ENCODE data around the gene EML6. TPM values are rescaled to one million over a fixed set of nuclear protein-coding genes. Genes with fewer than 3 reads are reported as not detected.

EML6 gene
- total and polyA plus RNA-seq, 4 donors, result 0.95 to 2.7 (median 2.6) TPM; not detected in 1

DNA sequence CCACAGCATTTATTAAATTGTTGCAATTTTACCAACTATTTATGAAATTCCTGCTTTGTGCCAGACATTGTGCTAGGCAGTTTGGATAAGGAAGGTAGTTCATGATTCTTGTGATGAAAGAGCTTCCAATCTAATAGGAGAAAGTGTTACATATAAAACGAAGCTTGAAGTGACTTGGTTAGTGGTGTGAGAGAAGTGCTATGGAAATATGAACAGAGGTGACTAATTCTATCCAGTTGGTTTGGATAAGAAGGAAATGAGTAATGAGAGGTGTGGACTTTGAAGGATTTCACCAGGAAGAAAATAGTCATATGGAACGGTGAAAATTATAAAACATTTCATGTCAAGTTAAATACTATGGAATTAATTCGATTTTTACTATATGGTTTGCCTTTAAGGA is 48.6 kb downstream of the EML6 start:
- 72 to 76% methylated on average over 3 of the region's 3 CpGs for whole genome bisulfite sequencing, 2 donors
- no peaks in the 10 kb centered on the region for H3K27me3 ChIP-seq (ENCODE audit: control insufficient read depth in 1 of 2, insufficient read depth in 2 of 2, low read length in 1 of 2)
- no peak overlapping the region for H3K4me3 ChIP-seq (ENCODE audit: low read length in 2 of 2)
- H3K27ac ChIP-seq (ENCODE audit: low read depth in 1 of 2, low read length in 2 of 2), result no peak overlapping the region
- no peaks in the 10 kb centered on the region for H3K36me3 ChIP-seq (ENCODE audit: control insufficient read depth in 1 of 2, insufficient read depth in 2 of 2, low read length in 1 of 2)
- intact Hi-C loops (cut with DNase I), result no loop called here
- ATAC-seq (ENCODE audit: low FRiP score), result no peak
- no peaks in the 10 kb centered on the region for H3K4me1 ChIP-seq (ENCODE audit: control insufficient read depth in 1 of 2, insufficient read depth in 2 of 2, low read length in 2 of 2)
- no peak for DNase-seq
- peaks cover 4% of the 10 kb centered on the region for H3K9me3 ChIP-seq (ENCODE audit: control insufficient read depth, low read length)

DNA sequence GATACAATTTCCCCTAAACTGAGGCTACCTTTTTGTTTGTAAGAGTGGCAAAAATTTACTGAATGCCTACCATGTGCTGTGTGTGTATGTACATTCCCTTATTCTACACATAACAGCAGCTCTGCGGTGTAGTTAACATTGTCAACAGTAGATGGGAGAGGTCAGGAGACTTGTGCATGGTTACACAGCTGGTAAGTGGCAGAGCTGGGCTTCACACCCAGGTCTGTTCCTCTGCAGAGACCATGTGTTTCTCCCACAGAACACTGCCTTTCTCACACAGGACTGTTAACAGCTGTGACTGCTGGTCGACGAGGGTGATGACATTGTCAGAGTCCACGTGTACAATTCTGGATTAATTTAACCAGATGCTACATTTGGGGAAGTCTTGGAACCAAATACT is 49.1 kb downstream of the EML6 start:
- no peak for ATAC-seq (ENCODE audit: low FRiP score)
- no peak overlapping the region for H3K4me3 ChIP-seq (ENCODE audit: low read length in 2 of 2)
- no peak overlapping the region for H3K27ac ChIP-seq (ENCODE audit: low read depth in 1 of 2, low read length in 2 of 2)
- 57 to 75% methylated on average over 4 of the region's 4 CpGs for WGBS, 2 donors
- no peak for DNase-seq
- intact Hi-C loops (cut with DNase I), result no loop called here
- no peaks in the 10 kb centered on the region for H3K27me3 ChIP-seq (ENCODE audit: control insufficient read depth in 1 of 2, insufficient read depth in 2 of 2, low read length in 1 of 2)
- no peaks in the 10 kb centered on the region for H3K4me1 ChIP-seq (ENCODE audit: control insufficient read depth in 1 of 2, insufficient read depth in 2 of 2, low read length in 2 of 2)
- peaks cover 4% of the 10 kb centered on the region for H3K9me3 ChIP-seq (ENCODE audit: control insufficient read depth, low read length)
- H3K36me3 ChIP-seq (ENCODE audit: control insufficient read depth in 1 of 2, insufficient read depth in 2 of 2, low read length in 1 of 2), result no peaks in the 10 kb centered on the region

DNA sequence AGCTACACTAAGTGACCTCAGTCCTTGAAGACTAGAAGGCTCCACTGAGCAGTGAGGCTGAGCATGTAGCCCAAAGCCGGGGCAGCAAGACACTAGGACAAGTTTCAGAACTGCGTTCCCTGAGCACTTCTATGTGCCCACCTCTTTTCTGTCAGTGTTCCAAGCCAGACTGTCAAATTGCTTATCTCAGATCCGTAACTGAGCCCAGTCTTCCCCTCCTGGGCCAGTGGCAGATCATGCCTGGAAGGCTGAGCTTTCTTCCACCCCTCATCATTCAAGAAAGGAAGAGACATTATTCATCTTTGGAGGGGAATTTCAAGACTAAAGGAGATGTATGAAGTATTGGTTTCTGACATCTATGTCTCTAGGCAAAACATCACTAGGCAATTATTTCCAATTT is 49.8 kb downstream of the EML6 start:
- peaks cover 4% of the 10 kb centered on the region for H3K9me3 ChIP-seq (ENCODE audit: control insufficient read depth, low read length)
- intact Hi-C loops (cut with DNase I), result no loop called here
- no peak overlapping the region for H3K27ac ChIP-seq (ENCODE audit: low read depth in 1 of 2, low read length in 2 of 2)
- H3K4me1 ChIP-seq (ENCODE audit: control insufficient read depth in 1 of 2, insufficient read depth in 2 of 2, low read length in 2 of 2), result no peaks in the 10 kb centered on the region
- ATAC-seq (ENCODE audit: low FRiP score) (no peak), DNase-seq (no peak)
- H3K4me3 ChIP-seq (ENCODE audit: low read length in 2 of 2), result no peak overlapping the region
- no peaks in the 10 kb centered on the region for H3K27me3 ChIP-seq (ENCODE audit: control insufficient read depth in 1 of 2, insufficient read depth in 2 of 2, low read length in 1 of 2)
- 79 to 84% methylated on average over 3 of the region's 3 CpGs for WGBS, 2 donors
- no peaks in the 10 kb centered on the region for H3K36me3 ChIP-seq (ENCODE audit: control insufficient read depth in 1 of 2, insufficient read depth in 2 of 2, low read length in 1 of 2)

DNA sequence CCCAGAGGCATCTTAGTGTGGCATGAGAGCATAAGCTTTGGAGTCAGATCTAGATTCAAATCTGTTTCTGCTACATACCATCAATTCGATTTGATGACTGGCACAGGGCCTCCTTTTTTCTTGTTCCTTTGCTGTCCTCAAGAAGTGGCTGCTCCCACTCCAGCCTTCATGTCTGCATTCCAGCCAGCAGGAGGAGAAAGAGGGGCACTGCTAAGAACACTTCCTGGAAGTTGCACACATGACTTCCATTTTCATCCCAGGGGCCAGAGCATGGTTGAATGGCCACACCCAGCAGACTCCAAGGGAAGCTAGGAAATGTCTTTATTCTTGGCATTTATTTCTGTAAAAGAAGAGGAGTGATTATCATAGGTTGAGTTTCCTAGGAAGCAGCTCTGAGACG is 50.4 kb downstream of the EML6 start:
- Histone ChIP-seq H3K4me1 (ENCODE audit: control insufficient read depth in 1 of 2, insufficient read depth in 2 of 2, low read length in 2 of 2) (no peaks in the 10 kb centered on the region), H3K36me3 (ENCODE audit: control insufficient read depth in 1 of 2, insufficient read depth in 2 of 2, low read length in 1 of 2) (no peaks in the 10 kb centered on the region), H3K27ac (ENCODE audit: low read depth in 1 of 2, low read length in 2 of 2) (no peak overlapping the region), H3K4me3 (ENCODE audit: low read length in 2 of 2) (no peak overlapping the region), H3K27me3 (ENCODE audit: control insufficient read depth in 1 of 2, insufficient read depth in 2 of 2, low read length in 1 of 2) (no peaks in the 10 kb centered on the region), H3K9me3 (ENCODE audit: control insufficient read depth, low read length) (peaks cover 4% of the 10 kb centered on the region)
- 87% methylated on average over 2 of the region's 2 CpGs for WGBS, 2 donors
- intact Hi-C loops (cut with DNase I), result no loop called here
- DNase-seq (no peak), ATAC-seq (ENCODE audit: low FRiP score) (no peak)

DNA sequence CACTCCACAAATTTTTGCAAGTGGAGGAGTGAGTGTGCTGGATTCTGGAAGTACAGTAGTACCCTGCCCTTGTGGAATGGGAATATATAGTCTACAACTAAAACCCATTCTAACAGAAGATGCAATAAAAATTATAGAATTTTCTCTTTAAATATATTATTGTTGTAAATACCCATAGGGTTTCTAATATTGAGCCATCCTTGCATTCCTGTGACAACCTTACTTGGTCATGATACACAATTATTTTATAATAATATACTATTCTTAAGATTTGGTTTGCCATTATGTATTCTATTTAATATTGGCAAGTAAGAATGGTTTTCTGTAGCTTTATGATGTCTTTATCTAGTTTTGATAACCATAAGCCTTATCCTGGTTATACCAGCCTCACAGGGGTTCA is 52.2 kb downstream of the EML6 start:
- Histone ChIP-seq H3K4me1 (ENCODE audit: control insufficient read depth in 1 of 2, insufficient read depth in 2 of 2, low read length in 2 of 2) (no peaks in the 10 kb centered on the region), H3K27me3 (ENCODE audit: control insufficient read depth in 1 of 2, insufficient read depth in 2 of 2, low read length in 1 of 2) (no peaks in the 10 kb centered on the region), H3K27ac (ENCODE audit: low read depth in 1 of 2, low read length in 2 of 2) (no peak overlapping the region), H3K9me3 (ENCODE audit: control insufficient read depth, low read length) (peaks cover 4% of the 10 kb centered on the region), H3K4me3 (ENCODE audit: low read length in 2 of 2) (no peak overlapping the region), H3K36me3 (ENCODE audit: control insufficient read depth in 1 of 2, insufficient read depth in 2 of 2, low read length in 1 of 2) (no peaks in the 10 kb centered on the region)
- no peak for ATAC-seq (ENCODE audit: low FRiP score)
- intact Hi-C loops (cut with DNase I), result no loop called here
- no peak for DNase-seq

DNA sequence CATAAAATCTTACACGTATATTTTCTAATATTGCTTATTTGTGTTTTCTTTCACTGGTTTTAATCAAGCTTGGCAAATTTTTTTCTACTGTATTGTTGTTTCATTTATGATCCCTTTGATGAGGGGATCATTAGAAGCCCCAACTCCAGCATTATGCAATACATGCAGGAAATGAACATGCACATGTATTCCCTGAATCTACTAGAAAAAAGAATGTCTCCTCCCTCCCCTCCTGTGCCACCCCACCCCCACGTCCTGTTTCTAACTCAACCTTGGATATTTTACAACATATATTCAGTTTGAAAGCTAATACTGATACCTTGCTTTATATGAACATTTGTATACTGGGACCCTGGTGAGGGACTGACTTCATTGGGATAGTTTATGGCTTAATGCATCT is 53.0 kb downstream of the EML6 start:
- H3K36me3 ChIP-seq (ENCODE audit: control insufficient read depth in 1 of 2, insufficient read depth in 2 of 2, low read length in 1 of 2), result no peaks in the 10 kb centered on the region
- H3K27ac ChIP-seq (ENCODE audit: low read depth in 1 of 2, low read length in 2 of 2), result no peak overlapping the region
- no peak overlapping the region for H3K4me3 ChIP-seq (ENCODE audit: low read length in 2 of 2)
- H3K9me3 ChIP-seq (ENCODE audit: control insufficient read depth, low read length), result peaks cover 4% of the 10 kb centered on the region
- 84% methylated on average over 2 of the region's 2 CpGs for WGBS, 2 donors
- no peak for DNase-seq
- no peaks in the 10 kb centered on the region for H3K27me3 ChIP-seq (ENCODE audit: control insufficient read depth in 1 of 2, insufficient read depth in 2 of 2, low read length in 1 of 2)
- ATAC-seq (ENCODE audit: low FRiP score), result no peak
- intact Hi-C loops (cut with DNase I), result no loop called here
- no peaks in the 10 kb centered on the region for H3K4me1 ChIP-seq (ENCODE audit: control insufficient read depth in 1 of 2, insufficient read depth in 2 of 2, low read length in 2 of 2)

DNA sequence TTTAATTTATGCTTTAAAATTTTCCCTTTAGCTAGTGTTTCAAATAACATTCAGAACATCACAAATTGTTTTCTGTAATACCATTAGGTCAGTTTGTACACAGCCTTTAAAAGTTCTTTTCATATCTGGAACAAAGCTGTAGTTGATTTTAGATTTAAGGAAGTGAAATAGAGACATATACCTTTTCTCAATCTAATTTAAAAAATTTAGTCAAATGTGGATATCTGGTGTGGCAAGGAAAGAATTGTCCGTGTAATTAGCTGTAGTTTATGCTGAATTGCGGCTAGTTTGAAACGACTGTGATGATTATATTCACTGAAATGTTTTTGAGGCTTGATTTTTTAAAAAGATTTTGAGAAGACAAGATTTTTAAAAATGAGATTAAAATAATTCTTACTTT is 59.9 kb downstream of the EML6 start:
- no peak overlapping the region for H3K4me3 ChIP-seq (ENCODE audit: low read length in 2 of 2)
- no peak for DNase-seq
- WGBS, 2 donors, result 90 to 93% methylated on average over 3 of the region's 3 CpGs
- H3K9me3 ChIP-seq (ENCODE audit: control insufficient read depth, low read length), result no peaks in the 10 kb centered on the region
- intact Hi-C loops (cut with DNase I), result no loop called here
- H3K4me1 ChIP-seq (ENCODE audit: control insufficient read depth in 1 of 2, insufficient read depth in 2 of 2, low read length in 2 of 2), result no peaks in the 10 kb centered on the region
- no peak overlapping the region for H3K27ac ChIP-seq (ENCODE audit: low read depth in 1 of 2, low read length in 2 of 2)
- no peak for ATAC-seq (ENCODE audit: low FRiP score)
- H3K27me3 ChIP-seq (ENCODE audit: control insufficient read depth in 1 of 2, insufficient read depth in 2 of 2, low read length in 1 of 2), result no peaks in the 10 kb centered on the region
- no peaks in the 10 kb centered on the region for H3K36me3 ChIP-seq (ENCODE audit: control insufficient read depth in 1 of 2, insufficient read depth in 2 of 2, low read length in 1 of 2)

DNA sequence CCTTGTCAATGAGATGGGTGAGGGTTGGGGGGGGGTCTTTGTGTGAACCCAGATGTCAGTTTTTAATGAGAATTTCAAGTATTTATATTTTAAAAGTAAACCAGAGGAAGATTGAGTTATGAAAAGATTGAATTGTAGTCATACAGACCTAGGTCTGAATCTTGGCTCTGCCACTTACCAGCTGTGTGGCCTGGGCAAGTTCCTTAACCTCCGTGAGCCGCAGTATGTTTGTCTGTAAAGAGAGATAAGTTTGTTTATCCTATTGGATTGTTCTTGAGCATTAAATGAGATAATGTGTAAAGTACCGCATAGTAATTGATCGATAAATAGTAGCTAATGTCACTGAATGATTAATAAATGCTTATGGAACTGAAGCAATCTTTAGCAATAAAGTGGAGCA is 63.8 kb downstream of the EML6 start:
- Histone ChIP-seq H3K4me3 (ENCODE audit: low read length in 2 of 2) (no peak overlapping the region), H3K27me3 (ENCODE audit: control insufficient read depth in 1 of 2, insufficient read depth in 2 of 2, low read length in 1 of 2) (no peaks in the 10 kb centered on the region), H3K9me3 (ENCODE audit: control insufficient read depth, low read length) (no peaks in the 10 kb centered on the region), H3K27ac (ENCODE audit: low read depth in 1 of 2, low read length in 2 of 2) (no peak overlapping the region), H3K36me3 (ENCODE audit: control insufficient read depth in 1 of 2, insufficient read depth in 2 of 2, low read length in 1 of 2) (no peaks in the 10 kb centered on the region), H3K4me1 (ENCODE audit: control insufficient read depth in 1 of 2, insufficient read depth in 2 of 2, low read length in 2 of 2) (no peaks in the 10 kb centered on the region)
- intact Hi-C loops (cut with DNase I), result no loop called here
- ATAC-seq (ENCODE audit: low FRiP score), result no peak
- 92% methylated on average over 4 of the region's 4 CpGs for WGBS, 2 donors
- no peak for DNase-seq

DNA sequence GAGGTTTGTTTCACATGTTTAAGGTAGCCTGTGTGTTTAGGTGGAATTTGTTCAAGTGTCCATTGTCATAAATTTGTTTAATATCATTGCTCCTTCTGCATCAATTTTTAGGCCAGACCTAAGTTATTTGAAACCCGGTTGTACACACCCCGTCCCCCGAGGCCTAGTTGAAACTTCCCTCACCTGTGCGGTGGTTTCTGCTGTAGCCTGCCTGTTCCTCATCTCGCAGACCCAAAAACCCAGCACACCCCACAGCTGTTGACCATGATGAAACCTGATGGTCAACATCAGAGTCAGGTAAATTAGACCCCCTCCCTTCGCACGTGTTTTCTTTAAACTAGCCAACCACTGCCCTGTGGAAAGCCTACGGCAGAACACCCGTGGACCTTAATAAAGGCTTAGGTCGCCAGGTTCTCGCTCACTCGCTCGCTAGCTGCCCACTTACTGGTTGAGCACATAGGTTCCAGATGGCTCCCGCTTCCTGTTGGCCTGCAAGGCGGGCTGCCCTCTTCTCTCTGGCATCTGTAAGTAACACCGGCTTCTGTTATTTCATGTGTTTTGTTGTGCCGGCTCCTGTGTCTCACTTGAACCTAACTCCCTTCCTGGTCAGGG is 64.4 kb downstream of the EML6 start:
- no peak for DNase-seq
- H3K9me3 ChIP-seq (ENCODE audit: control insufficient read depth, low read length), result no peaks in the 10 kb centered on the region
- H3K27ac ChIP-seq (ENCODE audit: low read depth in 1 of 2, low read length in 2 of 2), result no peak overlapping the region
- no peak for ATAC-seq (ENCODE audit: low FRiP score)
- no peaks in the 10 kb centered on the region for H3K4me1 ChIP-seq (ENCODE audit: control insufficient read depth in 1 of 2, insufficient read depth in 2 of 2, low read length in 2 of 2)
- WGBS, 2 donors, result 95 to 96% methylated on average over 17 of the region's 17 CpGs
- H3K36me3 ChIP-seq (ENCODE audit: control insufficient read depth in 1 of 2, insufficient read depth in 2 of 2, low read length in 1 of 2), result no peaks in the 10 kb centered on the region
- H3K4me3 ChIP-seq (ENCODE audit: low read length in 2 of 2), result no peak overlapping the region
- intact Hi-C loops (cut with DNase I), result no loop called here
- H3K27me3 ChIP-seq (ENCODE audit: control insufficient read depth in 1 of 2, insufficient read depth in 2 of 2, low read length in 1 of 2), result no peaks in the 10 kb centered on the region

Data from aorta (tissue), 5 donors.